Measurements from ENCODE around the gene MGAT4A.
"Not testable (repeated sequence)": the region's sequence is repeated elsewhere in the genome, so short reads cannot be mapped to it uniquely, and the experiment has no call there.

Gene MGAT4A

DNA sequence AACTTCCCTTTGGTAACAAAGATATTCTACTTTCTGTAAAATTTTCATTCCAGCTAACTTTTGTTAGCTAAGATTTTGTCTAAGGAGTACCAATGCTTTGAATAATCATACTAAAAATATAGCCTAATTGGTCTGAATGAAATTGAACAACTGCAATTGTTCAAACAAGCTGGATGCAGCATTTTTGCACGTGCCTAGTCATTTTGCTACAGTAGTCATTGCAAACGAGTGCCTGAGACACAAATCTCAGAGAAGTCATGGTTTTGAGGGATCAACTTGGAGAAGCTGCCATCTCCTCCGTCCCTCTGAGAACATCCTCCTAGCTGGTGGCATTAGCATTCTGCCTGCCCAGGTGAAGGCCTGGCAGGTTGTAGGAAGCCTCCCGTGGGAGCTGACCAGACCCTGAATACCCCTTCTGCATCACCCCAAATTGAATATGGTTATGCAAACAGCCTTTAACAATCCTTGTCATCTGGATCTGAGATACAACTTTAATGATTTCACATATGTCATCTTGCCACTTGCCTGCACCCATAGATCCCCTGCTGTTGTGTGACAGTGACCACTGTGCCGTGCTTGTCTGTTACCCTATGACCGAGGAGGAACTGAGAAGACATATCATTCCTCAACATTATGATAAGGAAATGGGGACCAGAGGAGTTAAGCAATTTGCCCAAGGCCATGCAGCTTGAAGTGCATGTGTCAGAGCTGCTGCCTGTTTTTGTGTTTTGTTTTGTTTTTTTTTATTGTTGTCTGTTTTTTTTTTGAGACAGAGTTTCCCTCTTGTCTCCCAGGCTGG is 29.1 kb upstream of the MGAT4A start:
- no peak for DNase-seq (ENCODE audit: low read depth)

- no peak for DNase-seq (ENCODE audit: low read depth)
Observed at GRCh38 chr2:98759338-98759737, 28.4 kb upstream of the MGAT4A start.

DNA sequence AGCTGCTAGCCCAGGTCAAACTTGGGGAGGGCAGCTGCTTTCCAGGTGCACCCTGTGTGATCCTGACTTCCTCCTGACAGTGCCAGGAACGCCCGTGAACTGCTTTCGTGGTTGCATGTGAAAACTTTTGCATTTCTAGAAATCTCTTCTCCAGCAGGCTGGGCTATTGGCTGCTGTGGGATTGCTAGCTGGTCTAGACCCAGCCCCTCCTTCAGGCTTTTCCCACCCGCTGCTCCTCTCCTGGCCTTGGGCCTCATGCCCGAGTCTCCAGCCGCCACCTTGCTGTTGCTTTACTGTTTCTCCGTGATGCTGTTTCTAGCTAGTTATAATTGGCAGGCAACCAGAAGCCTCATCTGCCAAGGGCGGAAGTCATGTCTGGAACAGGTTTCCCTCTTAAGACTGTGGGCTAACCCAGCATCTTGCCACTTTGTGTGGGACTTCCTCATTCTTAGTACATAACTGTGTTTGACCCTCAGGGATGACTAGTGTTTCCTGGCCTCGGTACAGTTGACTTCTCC is 27.0 kb upstream of the MGAT4A start:
- DNase-seq (ENCODE audit: low read depth): peak; percentile 68

- DNase-seq (ENCODE audit: low read depth): no peak
Observed at GRCh38 chr2:98753801-98754200, 22.9 kb upstream of the MGAT4A start.

DNA sequence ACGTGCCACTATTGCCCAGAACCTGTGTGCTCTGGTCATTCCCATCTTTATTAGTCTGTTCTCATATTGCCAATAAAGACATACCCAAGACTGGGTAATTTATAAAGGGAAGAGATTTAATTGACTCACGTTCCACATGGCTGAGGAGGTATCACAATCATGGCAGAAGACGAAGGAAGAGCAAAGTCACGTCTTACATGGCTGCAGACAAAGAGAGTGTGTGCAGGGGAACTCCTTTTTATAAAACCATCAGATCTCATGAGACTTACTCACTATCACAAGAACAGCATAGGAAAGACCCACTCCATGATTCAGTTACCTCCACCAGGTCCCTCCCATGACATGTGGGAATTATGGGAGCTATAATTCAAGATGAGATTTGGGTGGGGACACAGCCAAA is 21.8 kb upstream of the MGAT4A start:
- DNase-seq (ENCODE audit: low read depth): not testable (repeated sequence)

- DNase-seq (ENCODE audit: low read depth): no peak
Observed at GRCh38 chr2:98751748-98752147, 20.8 kb upstream of the MGAT4A start.

DNA sequence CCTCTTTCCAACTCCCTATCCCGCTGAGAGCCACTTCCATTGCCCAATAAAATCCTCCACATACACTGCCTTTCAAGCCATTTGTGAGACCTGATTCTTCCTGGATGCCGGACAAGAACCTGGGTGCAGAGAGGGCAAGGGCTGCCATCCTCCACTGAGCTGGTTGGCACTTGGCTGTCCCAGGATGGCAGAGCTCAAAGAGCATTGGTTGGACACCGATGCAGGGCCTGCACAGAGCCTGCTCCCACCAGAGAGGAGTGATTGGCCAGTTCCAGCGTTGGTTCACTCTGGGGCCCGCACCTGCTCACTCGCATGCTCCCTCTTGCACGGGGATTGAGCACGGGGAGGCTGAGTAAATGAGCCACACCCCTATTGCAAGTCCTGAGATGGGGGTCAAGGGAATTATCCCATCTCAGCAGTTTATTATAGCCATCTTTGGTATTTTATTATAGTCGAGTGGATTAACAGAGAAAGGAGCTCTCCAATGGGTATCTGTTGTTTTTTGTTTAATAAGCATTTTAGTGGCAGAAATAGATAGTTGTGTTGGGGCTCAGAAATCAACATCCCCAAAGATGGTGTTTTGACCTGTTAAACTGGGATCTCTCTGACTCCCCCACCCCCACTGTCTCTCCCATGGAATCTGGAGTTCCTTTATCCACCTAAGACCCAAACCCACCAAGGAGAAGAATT is 19.8 kb upstream of the MGAT4A start:
- DNase-seq (ENCODE audit: low read depth): no peak

DNA sequence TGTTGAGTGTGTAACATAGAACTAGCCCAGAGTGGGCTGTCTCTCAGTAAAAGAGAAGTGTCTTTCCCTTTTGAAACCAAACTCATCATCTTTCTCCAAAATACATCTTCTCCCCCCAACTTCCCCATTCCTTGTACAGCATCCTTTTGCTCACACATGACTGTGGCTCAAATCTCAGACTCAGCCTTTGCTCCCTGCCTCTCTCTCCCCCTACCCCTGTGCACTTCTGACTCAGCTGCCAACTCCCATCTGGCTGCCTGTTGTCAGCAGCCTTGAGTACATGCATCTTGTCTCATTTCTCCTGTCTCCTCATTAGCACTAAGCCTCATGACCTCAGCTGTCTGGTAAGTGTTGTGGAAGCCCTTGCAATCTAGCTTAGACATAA is 18.1 kb upstream of the MGAT4A start:
- no peak for DNase-seq (ENCODE audit: low read depth)

- DNase-seq (ENCODE audit: low read depth): no peak
Observed at GRCh38 chr2:98748292-98749065, 17.5 kb upstream of the MGAT4A start.

GRCh38 chr2:98747888-98748287 is 17.0 kb upstream of the MGAT4A start:
- DNase-seq (ENCODE audit: low read depth): no peak

DNA sequence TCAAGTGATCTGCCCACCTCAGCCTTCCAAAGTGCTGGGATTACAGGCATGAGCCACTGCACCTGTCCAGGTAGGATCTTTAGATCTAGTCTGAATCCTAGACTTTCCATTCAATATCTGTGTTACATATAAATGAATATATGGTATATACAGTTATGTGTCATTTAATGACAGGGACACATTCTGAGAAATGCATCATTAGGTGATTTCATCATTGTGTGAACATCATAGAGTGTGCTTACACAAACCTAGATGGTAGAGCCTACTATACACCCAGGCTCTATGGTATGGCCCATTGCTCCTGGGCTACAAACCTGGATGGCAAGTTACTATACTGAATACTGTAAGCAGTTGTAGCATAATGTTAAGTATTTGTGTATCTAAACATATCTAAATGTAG is 15.5 kb upstream of the MGAT4A start:
- no peak for DNase-seq (ENCODE audit: low read depth)

DNA sequence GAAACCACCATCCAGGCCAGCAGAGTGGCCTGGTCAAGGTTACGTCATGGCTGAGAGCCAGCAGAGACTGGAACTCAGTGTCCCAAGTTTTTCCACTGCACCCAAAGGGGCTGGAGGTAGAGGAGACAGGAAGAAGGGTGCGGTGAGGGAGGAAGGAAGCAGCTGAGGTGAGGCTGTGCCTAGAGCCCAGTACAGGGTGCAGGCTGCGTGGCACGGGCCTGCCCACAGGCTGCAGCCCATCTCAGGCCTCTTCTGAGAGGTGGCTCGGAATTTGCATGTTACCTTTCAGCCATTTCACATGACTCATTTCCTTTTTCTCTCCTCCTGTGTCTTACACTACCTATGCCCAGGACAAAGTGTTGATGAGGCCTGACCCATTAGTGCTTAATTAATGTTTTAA is 13.7 kb upstream of the MGAT4A start:
- DNase-seq (ENCODE audit: low read depth): no peak

DNA sequence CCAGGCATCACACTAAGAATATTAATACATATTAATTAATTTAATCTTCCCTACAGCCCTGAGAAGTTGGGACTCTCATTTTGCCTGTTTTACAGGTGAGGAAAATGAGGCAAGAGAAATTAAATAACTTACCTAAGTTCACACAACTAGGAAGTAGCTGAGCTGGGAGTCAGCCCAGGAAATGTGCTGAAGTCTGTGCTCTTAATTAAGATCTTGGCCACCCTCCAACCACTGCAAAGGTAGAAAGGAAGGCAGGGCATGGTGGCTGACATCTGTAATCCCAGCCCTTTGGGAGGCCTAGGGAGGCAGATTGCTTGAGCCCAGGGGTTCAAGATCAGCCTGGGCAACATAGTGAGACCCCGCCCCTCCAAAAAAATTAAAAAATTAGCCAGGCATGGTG is 12.9 kb upstream of the MGAT4A start:
- DNase-seq (ENCODE audit: low read depth): no peak

DNA sequence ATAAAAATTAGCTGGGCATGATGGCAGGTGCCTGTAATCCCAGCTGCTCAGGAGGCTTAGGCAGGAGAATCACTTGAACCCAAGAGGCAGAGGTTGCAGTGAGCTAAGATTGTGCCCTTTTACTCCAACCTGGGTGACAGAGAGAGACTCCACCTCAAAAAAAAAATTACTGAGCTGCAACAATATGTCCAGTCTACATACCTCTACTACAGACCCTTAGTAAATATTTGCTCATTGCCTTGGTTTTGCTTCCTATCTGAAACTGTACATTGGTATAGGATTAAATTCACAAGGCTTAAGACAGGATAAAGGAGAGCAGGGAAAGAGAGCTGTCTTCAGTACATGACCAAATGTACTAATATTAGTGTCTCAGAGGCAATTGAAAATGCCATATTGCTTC is 8.1 kb upstream of the MGAT4A start:
- DNase-seq (ENCODE audit: low read depth): no peak

DNA sequence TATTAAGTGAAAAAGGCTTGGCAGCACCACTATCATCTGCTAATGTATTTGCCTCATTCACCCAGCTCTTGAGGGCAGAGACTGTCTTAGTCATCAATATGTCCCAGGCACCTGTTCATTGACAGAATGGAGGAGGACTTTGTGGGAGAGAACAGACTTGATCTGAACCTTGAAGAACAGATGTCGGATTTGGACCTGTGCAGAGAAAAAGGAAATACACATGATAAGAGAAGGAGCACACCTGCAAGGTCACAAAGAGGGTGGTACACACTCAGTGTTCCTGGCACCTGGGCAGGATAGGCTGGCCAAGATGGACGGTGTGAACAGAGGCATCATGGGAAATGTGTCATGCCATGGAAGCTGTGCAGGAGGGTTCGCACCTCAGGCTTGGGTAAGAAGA is 7.4 kb upstream of the MGAT4A start:
- no peak for DNase-seq (ENCODE audit: low read depth)

DNA sequence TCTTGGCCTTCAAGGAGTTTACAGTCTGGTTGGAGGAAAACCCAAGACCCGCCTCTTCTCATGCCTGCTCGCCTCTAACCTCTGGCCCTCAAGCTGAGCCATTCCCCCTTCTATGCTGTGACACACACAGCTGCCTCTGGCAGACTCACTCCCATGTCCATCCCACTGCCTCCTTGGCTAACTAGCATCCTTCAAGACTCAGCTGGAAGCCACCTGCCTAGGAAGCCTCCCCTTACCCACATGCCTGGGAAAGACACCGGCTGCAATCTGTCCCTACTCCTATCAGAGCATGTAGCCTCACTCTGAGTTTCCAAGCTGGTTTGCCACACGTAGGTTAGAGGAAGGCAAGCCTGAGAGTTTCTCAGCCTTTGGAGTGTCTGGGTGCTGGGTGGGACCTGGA is 6.9 kb upstream of the MGAT4A start:
- DNase-seq (ENCODE audit: low read depth): no peak

DNA sequence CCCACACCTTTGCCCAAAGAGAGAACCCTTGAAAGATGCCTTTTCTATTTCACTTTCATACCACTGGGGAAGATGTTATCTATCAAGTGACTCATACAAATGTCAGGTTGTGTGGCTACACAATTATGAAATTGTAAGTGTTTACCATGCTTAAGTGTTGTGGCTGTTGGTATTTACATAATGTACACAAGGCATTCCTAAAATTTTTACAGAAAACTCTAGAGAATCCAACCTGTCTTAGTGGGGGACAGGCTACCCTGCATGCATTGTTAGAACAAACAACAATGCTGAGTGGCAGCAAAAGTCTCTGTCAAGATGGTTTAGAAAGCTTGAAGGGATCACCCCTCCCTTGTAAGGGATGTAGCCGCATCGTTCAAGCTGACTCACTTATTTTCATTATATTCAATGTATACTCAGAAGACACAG is 5.5 kb upstream of the MGAT4A start:
- no peak for DNase-seq (ENCODE audit: low read depth)

DNA sequence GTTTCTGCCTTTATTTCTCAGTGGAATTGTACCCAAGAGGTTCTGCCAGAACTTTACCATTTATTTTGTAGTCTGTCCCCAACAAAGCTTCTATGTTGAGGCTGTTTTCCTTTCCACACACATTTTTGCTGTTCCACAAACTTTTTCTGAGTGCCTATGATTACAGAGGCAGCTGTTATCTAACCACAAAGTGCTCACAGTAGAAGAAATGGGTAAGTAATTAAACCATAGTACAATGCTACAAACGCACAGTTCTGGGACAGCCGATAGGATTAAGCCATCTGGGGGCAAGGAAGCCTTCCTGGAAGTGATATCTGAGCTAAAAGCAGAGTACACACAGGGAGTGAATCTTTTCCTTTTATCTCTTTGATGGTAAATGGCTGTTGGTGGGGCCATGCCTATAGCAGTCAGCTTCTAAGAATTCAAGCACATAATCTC is 3.9 kb upstream of the MGAT4A start:
- DNase-seq (ENCODE audit: low read depth): no peak

DNA sequence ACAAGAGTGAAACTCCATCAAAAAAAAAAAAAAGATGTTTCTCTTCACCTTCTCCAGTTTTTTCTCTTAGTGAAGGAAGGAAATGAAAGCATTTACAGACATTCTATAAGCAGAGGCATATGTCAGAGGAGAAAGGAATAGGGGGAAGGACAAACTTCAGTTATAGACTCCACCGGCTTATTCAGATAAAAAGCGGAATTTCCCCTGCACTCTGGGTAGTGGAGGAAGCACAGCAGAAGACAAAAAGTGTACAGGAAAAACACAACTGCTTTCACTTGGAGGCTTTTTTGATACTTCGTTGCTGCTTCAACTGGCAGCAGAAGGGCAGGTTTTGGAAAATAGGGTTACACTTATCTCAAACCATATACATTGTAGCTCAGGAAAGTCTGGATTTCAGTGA is 3.2 kb upstream of the MGAT4A start:
- no peak for DNase-seq (ENCODE audit: low read depth)

- no peak for DNase-seq (ENCODE audit: low read depth)
Observed at GRCh38 chr2:98732430-98733051, 1.6 kb upstream of the MGAT4A start.

DNA sequence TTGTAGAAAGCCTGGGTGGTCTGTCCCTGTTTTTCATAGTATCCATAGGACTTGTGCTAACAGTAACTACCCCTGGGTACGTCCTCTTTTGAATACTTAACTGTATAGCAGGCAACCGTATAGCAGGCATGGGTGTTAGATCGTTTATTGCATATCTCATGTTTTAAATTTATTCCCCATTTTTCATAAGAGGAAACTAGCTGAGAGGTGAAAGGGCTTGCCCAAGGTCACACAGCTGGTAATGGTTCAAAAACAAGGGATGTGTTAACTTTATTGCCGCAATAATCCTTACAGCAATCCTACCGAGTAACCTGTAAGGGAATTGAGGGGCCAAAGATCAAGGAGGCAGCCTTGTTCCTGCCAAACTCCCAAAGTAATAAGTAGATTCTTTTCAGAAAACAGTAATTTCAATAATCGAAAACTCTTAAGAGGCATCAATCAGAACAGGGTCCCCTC is 990 bp upstream of the MGAT4A start:
- DNase-seq (ENCODE audit: low read depth): no peak

DNA sequence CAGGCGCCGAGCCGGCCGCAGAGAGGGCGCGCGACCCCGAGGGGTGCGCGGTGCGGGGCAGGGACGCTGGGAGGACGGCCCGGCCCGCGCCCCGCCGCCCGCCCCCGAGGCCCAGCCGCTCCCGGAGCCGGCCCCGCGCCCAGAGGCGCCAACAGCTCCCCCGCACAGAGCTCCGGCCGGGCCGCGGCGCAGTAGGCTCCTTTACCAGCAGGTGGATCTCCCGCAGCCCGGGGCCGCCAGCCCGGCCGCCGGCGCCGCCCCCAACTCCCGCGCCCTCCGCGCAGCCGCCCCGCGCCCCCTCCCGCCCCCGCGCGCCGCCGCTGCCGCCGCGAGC is 258 bp downstream of the MGAT4A start:
- DNase-seq (ENCODE audit: low read depth): no peak
